HepG2 (cell line): ENCODE results near the gene UBR4. TPM values are rescaled to one million over a fixed set of nuclear protein-coding genes. Genes with fewer than 3 reads are reported as not detected.

Experiments
- ATAC-seq: fragments of 200-7000 bp; cut with Tn5 transposase; 3 replicates; pipeline ENCODE4 v1.9.1; 2020; ENCODE audit warnings: mild to moderate bottlenecking, moderate library complexity
- BruUV-seq: library from RNA; stranded (reverse); fragments of 400-500 nt; replicated peaks from 2 replicates; lab custom pipeline; 2021; lab: Mats Ljungman, UMichigan
- CTCF ChIA-PET: fragments of 300-600 bp; formaldehyde crosslinking; extraction: SDS; loops from one replicate; lab custom pipeline; 2021; ENCODE audit warnings: low total read pairs, inconsistent platforms, low intra/inter-chr PET ratio; lab: Yijun Ruan, JAX
- POLR2A ChIA-PET: fragments of 350-600 bp; sonication (Branson Sonifier 250); formaldehyde crosslinking; loops from one replicate; lab custom pipeline; 2020; ENCODE audit warnings: antibody characterized with exemption, inconsistent platforms; lab: Yijun Ruan, JAX
- DNase-seq: peaks from one replicate; pipeline ENCODE4 v3.0.0-alpha.2; 2015; ENCODE audit warnings: low spot score
- FAIRE-seq: peaks from 3 replicates; lab custom pipeline; 2011; peaks lifted over from hg19 to GRCh38; lab: Jason Lieb, UNC
- H2AFZ ChIP-seq: one replicate; pipeline ENCODE4 v1.6.1; 2011; ENCODE audit warnings: low read length, inconsistent platforms
- H3K27ac ChIP-seq: fragments of 300-600 bp; 3 replicates; pipeline ENCODE4 v1.8.0; 2011; ENCODE audit warnings: mixed run types, mild to moderate bottlenecking, mixed read lengths, low read length, inconsistent platforms; ENCODE audit not compliant: insufficient read depth; ENCODE audit errors: extremely low read length
- H3K27me3 ChIP-seq, 2 experiments: fragments of 200-600 bp in 1 of 2; 2 replicates in 1 of 2; 3 replicates in 1 of 2; pipeline versions ENCODE4 v1.6.0 to v1.8.0; 2011; ENCODE audit warnings: low read length in 2 of 2, mild to moderate bottlenecking in 2 of 2, moderate library complexity in 2 of 2, inconsistent platforms in 1 of 2; ENCODE audit not compliant: insufficient read depth in 2 of 2, control insufficient read depth in 1 of 2
- H3K36me3 ChIP-seq, 2 experiments: fragments of 200-600 bp in 1 of 2; replicated peaks in 1 of 2; 2 replicates in 1 of 2; 3 replicates in 1 of 2; pipeline versions ENCODE4 v1.5.1 to v1.8.0; 2011; ENCODE audit warnings: low read length in 2 of 2, inconsistent platforms in 1 of 2; ENCODE audit not compliant: insufficient read depth in 2 of 2, control insufficient read depth in 1 of 2
- H3K4me1 ChIP-seq: 2 replicates; pipeline ENCODE4 v1.5.1; 2012; ENCODE audit warnings: low read length, inconsistent platforms; ENCODE audit not compliant: insufficient read depth
- H3K4me2 ChIP-seq: 2 replicates; pipeline ENCODE4 v1.6.0; 2011; ENCODE audit warnings: low read depth, low read length, inconsistent platforms
- H3K4me3 ChIP-seq, 3 experiments: fragments of 200-600 bp in 1 of 3; sonication (generic), shearing (Covaris generic) in 1 of 3; replicated peaks in 1 of 3; 2 replicates each; pipeline ENCODE4 v1.5.1; 2011 to 2016; ENCODE audit warnings: low read length in 3 of 3, inconsistent platforms in 2 of 3, low read depth in 2 of 3, mild to moderate bottlenecking in 2 of 3, control low read depth in 1 of 3, mixed read lengths in 1 of 3; ENCODE audit not compliant: insufficient read depth in 1 of 3
- H3K79me2 ChIP-seq: one replicate; pipeline ENCODE4 v1.6.1; 2011; ENCODE audit warnings: low read length, inconsistent platforms; ENCODE audit not compliant: insufficient read depth
- H3K9ac ChIP-seq: 2 replicates; pipeline ENCODE4 v1.6.0; 2011; ENCODE audit warnings: mild to moderate bottlenecking, low read depth, low read length, inconsistent platforms; ENCODE audit not compliant: insufficient read depth
- H3K9me3 ChIP-seq: 2 replicates; pipeline ENCODE4 v1.5.1; 2012; ENCODE audit warnings: mild to moderate bottlenecking, low read length
- H4K20me1 ChIP-seq: 2 replicates; pipeline ENCODE4 v1.6.0; 2011; ENCODE audit warnings: inconsistent platforms, mild to moderate bottlenecking, low read length, moderate library complexity; ENCODE audit not compliant: insufficient read depth
- BRF2 ChIP-seq: sonication (generic); formaldehyde crosslinking; IDR thresholded peaks from 2 replicates; pipeline ENCODE4 v1.8.1; 2022; ENCODE audit warnings: mild to moderate bottlenecking, missing genetic modification reagents
- CREM ChIP-seq, 2 experiments: sonication (generic) in 1 of 2; formaldehyde crosslinking in 1 of 2; IDR thresholded peaks; 2 replicates each; pipeline versions ENCODE4 v1.4.0 to v1.6.1; 2016 to 2020; ENCODE audit warnings: antibody characterized with exemption in 1 of 2, mild to moderate bottlenecking in 1 of 2, missing genetic modification reagents in 1 of 2
- FUBP1 ChIP-seq: sonication (generic); formaldehyde crosslinking; IDR thresholded peaks from 2 replicates; pipeline ENCODE4 v1.5.1; 2020; ENCODE audit warnings: missing genetic modification reagents, mild to moderate bottlenecking, borderline replicate concordance
- GATAD2A ChIP-seq: IDR thresholded peaks from 2 replicates; pipeline ENCODE4 v1.6.1; 2016
- HIVEP1 ChIP-seq: sonication (generic); formaldehyde crosslinking; IDR thresholded peaks from 2 replicates; pipeline ENCODE4 v1.4.0; 2020; ENCODE audit warnings: mild to moderate bottlenecking, missing genetic modification reagents
- PHF5A ChIP-seq: IDR thresholded peaks from one replicate; pipeline ENCODE4 v1.6.1; 2018; ENCODE audit warnings: low read depth, missing genetic modification reagents; ENCODE audit not compliant: unreplicated experiment
- RARA ChIP-seq: IDR thresholded peaks from 2 replicates; pipeline ENCODE4 v1.6.1; 2016; ENCODE audit warnings: missing genetic modification reagents, missing compliant biosample characterization
- REL ChIP-seq: sonication (generic); formaldehyde crosslinking; conservative IDR thresholded peaks from 2 replicates; pipeline ENCODE4 v1.8.0; 2022; ENCODE audit warnings: mild to moderate bottlenecking, missing genetic modification reagents, moderate library complexity
- SP1 ChIP-seq, 2 experiments: fragments of 450-650 bp in 1 of 2; sonication (generic) in 1 of 2; formaldehyde crosslinking in 1 of 2; IDR thresholded peaks; 2 replicates each; pipeline versions ENCODE4 v1.4.0 to v1.6.1; 2016 to 2020; ENCODE audit warnings: missing genetic modification reagents in 1 of 2
- TCF12 ChIP-seq, 2 experiments: fragments of 450-650 bp in 1 of 2; sonication (generic) in 1 of 2; formaldehyde crosslinking in 1 of 2; IDR thresholded peaks; 2 replicates each; pipeline versions ENCODE4 v1.6.1 to v1.8.0; 2017 to 2022; ENCODE audit warnings: antibody characterized with exemption in 1 of 2, mild to moderate bottlenecking in 1 of 2, missing genetic modification reagents in 1 of 2, moderate library complexity in 1 of 2
- TOE1 ChIP-seq: sonication (generic); formaldehyde crosslinking; IDR thresholded peaks from 2 replicates; pipeline ENCODE4 v1.4.0; 2020; ENCODE audit warnings: mild to moderate bottlenecking, missing genetic modification reagents
- ZBED4 ChIP-seq: sonication (generic); formaldehyde crosslinking; IDR thresholded peaks from 2 replicates; pipeline ENCODE4 v1.4.0; 2020; ENCODE audit warnings: missing genetic modification reagents, borderline replicate concordance
- ZEB1 ChIP-seq: IDR thresholded peaks from 2 replicates; pipeline ENCODE4 v1.6.1; 2012; ENCODE audit warnings: mild to moderate bottlenecking, low read depth, inconsistent platforms; ENCODE audit not compliant: insufficient replicate concordance
- ZFP36 ChIP-seq: fragments of 150-350 bp; IDR thresholded peaks from 2 replicates; pipeline ENCODE4 v1.6.1; 2018; ENCODE audit warnings: borderline replicate concordance, low read length, low read depth; ENCODE audit not compliant: partially characterized antibody
- ZNF263 ChIP-seq: sonication (generic); formaldehyde crosslinking; IDR thresholded peaks from 2 replicates; pipeline ENCODE4 v1.4.0; 2020; ENCODE audit warnings: missing genetic modification reagents
- ZNF317 ChIP-seq: sonication (generic); formaldehyde crosslinking; IDR thresholded peaks from 2 replicates; pipeline ENCODE4 v1.5.0; 2020; ENCODE audit warnings: mild to moderate bottlenecking, missing genetic modification reagents
- ZNF567 ChIP-seq: sonication (generic); formaldehyde crosslinking; IDR thresholded peaks from 2 replicates; pipeline ENCODE4 v1.8.1; 2023; ENCODE audit warnings: mild to moderate bottlenecking, missing genetic modification reagents, borderline replicate concordance
- ZNF720 ChIP-seq: sonication (generic); formaldehyde crosslinking; IDR thresholded peaks from 2 replicates; pipeline ENCODE4 v1.4.0; 2020; ENCODE audit warnings: missing genetic modification reagents
- ZNF766 ChIP-seq: sonication (generic); formaldehyde crosslinking; IDR thresholded peaks from 2 replicates; pipeline ENCODE4 v1.5.0; 2020; ENCODE audit warnings: missing genetic modification reagents, borderline replicate concordance
- WGBS: methylation state at CpG from one replicate; pipeline ENCODE4 v1.1.6; 2017; ENCODE audit warnings: low lambda C conversion rate; 5-methylcytosine and 5-hydroxymethylcytosine counted together
- in situ Hi-C: cut with HindIII; loops from 2 replicates; pipeline ENCODE4 v1.10.0; 2017; ENCODE audit warnings: low pct_unique_long_range_greater_than_20kb; ENCODE audit not compliant: extremely low pct_ligation_motif_present
- intact Hi-C: fragments of 100-400 bp; cut with micrococcal nuclease; formaldehyde crosslinking; loops from one replicate; pipeline ENCODE4 v1.10.0; 2022; ENCODE audit not compliant: unreplicated experiment
- polyA plus RNA-seq, 8 experiments: library from polyadenylated mRNA; depleted of rRNA in 3 of 8; stranded (reverse) in 7 of 8; unstranded in 1 of 8; fragments of >200 nt; fragmentation: Illumina TruSeq in 4 of 8; extraction: Trizol in 4 of 8; gene quantifications; 2 replicates each; pipeline versions ENCODE4 v1.2.1 to v1.2.3, GENCODE V29; 2011 to 2016; ENCODE audit warnings: low read depth in 4 of 8, missing spikeins in 1 of 8, mixed read lengths in 1 of 8; ENCODE audit not compliant: insufficient read depth in 1 of 8
- total RNA-seq, 5 experiments: library from RNA; depleted of rRNA; stranded (reverse); fragments of >200 nt; fragmentation: Illumina TruSeq; extraction: Trizol; gene quantifications; 2 replicates each; pipeline ENCODE4 v1.2.3, GENCODE V29; 2016; ENCODE audit warnings: low read depth in 1 of 5

UBR4 gene
- total and polyA plus RNA-seq, 2 of the 13 experiments (the other 11 are each of a cell fraction or from before 2014, with no cell fraction given) = 59.1 to 106 TPM

- no TSS peak for BruUV-seq
- no peaks in the 10 kb centered on the region for H4K20me1 ChIP-seq
- TF ChIP-seq TOE1 (CRISPR knock-in tag) (no peak), ZNF720 (CRISPR knock-in tag) (no peak), ZNF567 (CRISPR knock-in tag) (no peak), ZBED4 (CRISPR knock-in tag) (no peak), HIVEP1 (CRISPR knock-in tag) (no peak), ZNF317 (CRISPR knock-in tag) (no peak), ZNF766 (CRISPR knock-in tag) (no peak), TCF12 (IDR thresholded peaks at IDR 0.05) (no peak), TCF12 (CRISPR knock-in tag; IDR thresholded peaks at IDR 0.05) (no peak), BRF2 (no peak), REL (no peak), SP1 (IDR thresholded peaks at IDR 0.05) (no peak), SP1 (CRISPR knock-in tag; IDR thresholded peaks at IDR 0.05) (no peak), RARA (no peak), GATAD2A (CRISPR knock-in tag) (no peak), ZFP36 (no peak), ZNF263 (CRISPR knock-in tag) (no peak), CREM (IDR thresholded peaks at IDR 0.05) (no peak), CREM (CRISPR knock-in tag; IDR thresholded peaks at IDR 0.05) (no peak), PHF5A (CRISPR knock-in tag) (no peak), FUBP1 (CRISPR knock-in tag) (no peak), ZEB1 (no peak)
- TF ChIP-seq, all 625 proteins: peak for 0
- ChIA-PET CTCF (no interaction called here), POLR2A (no interaction called here)
- no peaks in the 10 kb centered on the region for H3K4me1 ChIP-seq
- intact Hi-C loops (no loop called here), in situ Hi-C loops (no loop called here)
- WGBS = 100% methylated on average over 7 of the region's 8 CpGs
- H3K27me3 ChIP-seq = no peaks in the 10 kb centered on the region
- ATAC-seq = no peak
- no peak for DNase-seq
- H3K27ac ChIP-seq = no peak overlapping the region
- H3K79me2 ChIP-seq = no peaks in the 10 kb centered on the region
- FAIRE-seq = no peak
- no peak overlapping the region for H3K4me3 ChIP-seq
- H3K4me2 ChIP-seq = no peak overlapping the region
- no peaks in the 10 kb centered on the region for H3K9me3 ChIP-seq
- no peak overlapping the region for H3K9ac ChIP-seq
- H2AFZ ChIP-seq = no peak overlapping the region
- H3K36me3 ChIP-seq = peaks cover 71 to 98% of the 10 kb centered on the region in 2 experiments
Measured at GRCh38 chr1:19157653-19158052, 52.4 kb downstream of the UBR4 start.
